ENCODE data around the gene ANKRD66. TPM values are rescaled to one million over a fixed set of nuclear protein-coding genes. Genes with fewer than 3 reads are reported as not detected.

ANKRD66 gene
- total and polyA plus RNA-seq, 2 experiments from 2014 or later, result not detected

GRCh38 chr6:46745973-46746372, 760 bp upstream of the ANKRD66 start:
- Histone ChIP-seq H3K79me2 (ENCODE audit: insufficient read depth) (no peaks in the 10 kb centered on the region), H3K27ac (no peak overlapping the region)
- in situ Hi-C loops (cut with MboI), result no loop called here

GRCh38 chr6:46748940-46749503, 2.3 kb downstream of the ANKRD66 start:
- Histone ChIP-seq H2AFZ (no peak overlapping the region), H3K9me3 (ENCODE audit: low read depth) (no peaks in the 10 kb centered on the region), H3F3A (ENCODE audit: insufficient read depth) (no peaks in the 10 kb centered on the region), H4K20me1 (ENCODE audit: insufficient read depth) (no peaks in the 10 kb centered on the region), H3K9ac (no peak overlapping the region), H3K27me3 (replicated peaks; ENCODE audit: insufficient read depth) (no peaks in the 10 kb centered on the region), H3K4me2 (ENCODE audit: unreplicated experiment) (no peak overlapping the region), H3K27ac (no peak overlapping the region), H3K4me1 (ENCODE audit: insufficient read depth) (no peaks in the 10 kb centered on the region), H3K4me3 (no peak overlapping the region), H3K79me2 (ENCODE audit: insufficient read depth) (no peaks in the 10 kb centered on the region), H3K9me2 (ENCODE audit: insufficient read depth) (no peaks in the 10 kb centered on the region), H3K36me3 (ENCODE audit: low read depth) (no peaks in the 10 kb centered on the region)
- TF ChIP-seq EZH2 (IDR thresholded peaks at IDR 0.05; ENCODE audit: insufficient read depth, poor library complexity, severe bottlenecking) (no peak), EZH2phosphoT487 (IDR thresholded peaks at IDR 0.05; ENCODE audit: insufficient read depth, low read depth) (no peak)
- DNase-seq, result no peak
- WGBS, 2 experiments (ENCODE audit: low coverage in 1 of 2, low lambda C conversion rate in 2 of 2, missing lambda C conversion rate in 2 of 2), result 67 to 68% methylated on average over 5 of the region's 5 CpGs
- in situ Hi-C loops (cut with MboI), result no loop called here

More at GRCh38 chr6:46745973-46746372, 760 bp upstream of the ANKRD66 start:
- H2AFZ ChIP-seq, result no peak overlapping the region
- H4K20me1 ChIP-seq (ENCODE audit: insufficient read depth), result no peaks in the 10 kb centered on the region
- no peak for DNase-seq
- no peak for TF ChIP-seq EZH2phosphoT487 (IDR thresholded peaks at IDR 0.05; ENCODE audit: insufficient read depth, low read depth)
- no peak for TF ChIP-seq EZH2 (IDR thresholded peaks at IDR 0.05; ENCODE audit: insufficient read depth, poor library complexity, severe bottlenecking)
- H3K9me2 ChIP-seq (ENCODE audit: insufficient read depth), result no peaks in the 10 kb centered on the region
- H3K4me2 ChIP-seq (ENCODE audit: unreplicated experiment), result no peak overlapping the region
- H3K9ac ChIP-seq, result no peak overlapping the region
- H3K36me3 ChIP-seq (ENCODE audit: low read depth), result no peaks in the 10 kb centered on the region
- H3K9me3 ChIP-seq (ENCODE audit: low read depth), result no peaks in the 10 kb centered on the region
- H3F3A ChIP-seq (ENCODE audit: insufficient read depth), result no peaks in the 10 kb centered on the region
- 19 to 22% methylated on average over 2 of the region's 2 CpGs for WGBS, 2 experiments (ENCODE audit: low coverage in 1 of 2, low lambda C conversion rate in 2 of 2, missing lambda C conversion rate in 2 of 2)
- H3K27me3 ChIP-seq (replicated peaks; ENCODE audit: insufficient read depth), result no peaks in the 10 kb centered on the region
- H3K4me1 ChIP-seq (ENCODE audit: insufficient read depth), result no peaks in the 10 kb centered on the region
- no peak overlapping the region for H3K4me3 ChIP-seq

- Histone ChIP-seq H3K4me2 (ENCODE audit: unreplicated experiment) (no peak overlapping the region), H3K4me3 (no peak overlapping the region), H3K79me2 (ENCODE audit: insufficient read depth) (no peaks in the 10 kb centered on the region), H3K4me1 (ENCODE audit: insufficient read depth) (no peaks in the 10 kb centered on the region), H3K9me3 (ENCODE audit: low read depth) (no peaks in the 10 kb centered on the region), H3K27me3 (replicated peaks; ENCODE audit: insufficient read depth) (no peaks in the 10 kb centered on the region), H2AFZ (no peak overlapping the region), H3K9ac (no peak overlapping the region), H3K36me3 (ENCODE audit: low read depth) (no peaks in the 10 kb centered on the region), H3F3A (ENCODE audit: insufficient read depth) (no peaks in the 10 kb centered on the region), H3K9me2 (ENCODE audit: insufficient read depth) (no peaks in the 10 kb centered on the region), H4K20me1 (ENCODE audit: insufficient read depth) (no peaks in the 10 kb centered on the region), H3K27ac (no peak overlapping the region)
- in situ Hi-C loops (cut with MboI), result no loop called here
- TF ChIP-seq EZH2phosphoT487 (IDR thresholded peaks at IDR 0.05; ENCODE audit: insufficient read depth, low read depth) (no peak), EZH2 (IDR thresholded peaks at IDR 0.05; ENCODE audit: insufficient read depth, poor library complexity, severe bottlenecking) (no peak)
- no peak for DNase-seq
- WGBS, 2 experiments (ENCODE audit: low coverage in 1 of 2, low lambda C conversion rate in 2 of 2, missing lambda C conversion rate in 2 of 2), result 48 to 55% methylated on average over 5 of the region's 5 CpGs
Observed at GRCh38 chr6:46749731-46750130, 3.0 kb downstream of the ANKRD66 start.

GRCh38 chr6:46751658-46752057, 4.9 kb downstream of the ANKRD66 start:
- Histone ChIP-seq H3K4me3 (no peak overlapping the region), H3K4me1 (ENCODE audit: insufficient read depth) (no peaks in the 10 kb centered on the region), H3K9ac (no peak overlapping the region), H3K9me3 (ENCODE audit: low read depth) (no peaks in the 10 kb centered on the region), H3K4me2 (ENCODE audit: unreplicated experiment) (no peak overlapping the region), H4K20me1 (ENCODE audit: insufficient read depth) (no peaks in the 10 kb centered on the region), H3K27me3 (replicated peaks; ENCODE audit: insufficient read depth) (no peaks in the 10 kb centered on the region), H3K79me2 (ENCODE audit: insufficient read depth) (no peaks in the 10 kb centered on the region), H3K27ac (no peak overlapping the region), H2AFZ (no peak overlapping the region), H3K9me2 (ENCODE audit: insufficient read depth) (no peaks in the 10 kb centered on the region), H3F3A (ENCODE audit: insufficient read depth) (no peaks in the 10 kb centered on the region), H3K36me3 (ENCODE audit: low read depth) (no peaks in the 10 kb centered on the region)
- in situ Hi-C loops (cut with MboI), result no loop called here
- whole genome bisulfite sequencing, 2 experiments (ENCODE audit: low coverage in 1 of 2, low lambda C conversion rate in 2 of 2, missing lambda C conversion rate in 2 of 2), result 25 to 45% methylated on average over 3 of the region's 3 CpGs
- DNase-seq, result no peak
- TF ChIP-seq EZH2 (IDR thresholded peaks at IDR 0.05; ENCODE audit: insufficient read depth, poor library complexity, severe bottlenecking) (no peak), EZH2phosphoT487 (IDR thresholded peaks at IDR 0.05; ENCODE audit: insufficient read depth, low read depth) (no peak)

- no peaks in the 10 kb centered on the region for H4K20me1 ChIP-seq (ENCODE audit: insufficient read depth)
Observed at GRCh38 chr6:46755865-46756264, 9.1 kb downstream of the ANKRD66 start.

More at GRCh38 chr6:46755865-46756264, 9.1 kb downstream of the ANKRD66 start:
- Histone ChIP-seq H3K4me3 (no peak overlapping the region), H3K36me3 (ENCODE audit: low read depth) (no peaks in the 10 kb centered on the region), H3K9me2 (ENCODE audit: insufficient read depth) (no peaks in the 10 kb centered on the region), H3K79me2 (ENCODE audit: insufficient read depth) (no peaks in the 10 kb centered on the region), H3F3A (ENCODE audit: insufficient read depth) (no peaks in the 10 kb centered on the region), H3K27me3 (replicated peaks; ENCODE audit: insufficient read depth) (no peaks in the 10 kb centered on the region), H3K4me2 (ENCODE audit: unreplicated experiment) (no peak overlapping the region), H3K9ac (no peak overlapping the region), H2AFZ (no peak overlapping the region), H3K9me3 (ENCODE audit: low read depth) (no peaks in the 10 kb centered on the region), H3K27ac (no peak overlapping the region), H3K4me1 (ENCODE audit: insufficient read depth) (no peaks in the 10 kb centered on the region)
- in situ Hi-C loops (cut with MboI), result no loop called here
- WGBS, 2 experiments (ENCODE audit: low coverage in 1 of 2, low lambda C conversion rate in 2 of 2, missing lambda C conversion rate in 2 of 2), result 0 to 10% methylated on average over 1 of the region's 1 CpG
- no peak for DNase-seq
- TF ChIP-seq EZH2phosphoT487 (IDR thresholded peaks at IDR 0.05; ENCODE audit: insufficient read depth, low read depth), result no peak
- no peak for TF ChIP-seq EZH2 (IDR thresholded peaks at IDR 0.05; ENCODE audit: insufficient read depth, poor library complexity, severe bottlenecking)

Measured in GM23248 (cell line).